ENCODE measurements around the gene EXOSC2. TPM values are rescaled to one million over a fixed set of nuclear protein-coding genes. Genes with fewer than 3 reads are reported as not detected.

The EXOSC2 gene
- total and polyA plus RNA-seq, 2 of the 13 experiments (the other 11 are each of a cell fraction or from before 2014, with no cell fraction given), result 27.5 to 63.8 TPM

- H4K20me1 ChIP-seq (ENCODE audit: insufficient read depth, low read length), result peaks cover 4% of the 10 kb centered on the region; the same call in 1 of the 2 replicates
- no peak overlapping the region for H3K27ac ChIP-seq (ENCODE audit: extremely low read length, insufficient read depth, low read length)
- peaks cover 26% of the 10 kb centered on the region for H3K4me1 ChIP-seq (ENCODE audit: insufficient read depth, low read length)
- no peak for FAIRE-seq
- BruUV-seq (replicated peaks), result no TSS peak
- CTCF ChIA-PET (ENCODE audit: low intra/inter-chr PET ratio, low total read pairs), result no interaction called here
- intact Hi-C loops (cut with micrococcal nuclease; ENCODE audit: unreplicated experiment), result no loop called here
- TF ChIP-seq ZSCAN31 (CRISPR knock-in tag; IDR thresholded peaks at IDR 0.05; ENCODE audit: low read depth), result no peak
- TF ChIP-seq MYNN (CRISPR knock-in tag; IDR thresholded peaks at IDR 0.05; ENCODE audit: low read depth), result no peak
- no peak for TF ChIP-seq ZBTB34 (CRISPR knock-in tag; IDR thresholded peaks at IDR 0.05)
- no peak for TF ChIP-seq ATF4 (CRISPR knock-in tag; IDR thresholded peaks at IDR 0.05)
- no peak for TF ChIP-seq CENPBD1 (CRISPR knock-in tag; IDR thresholded peaks at IDR 0.05; ENCODE audit: borderline replicate concordance, low read depth)
- TF ChIP-seq KDM3A (CRISPR knock-in tag; IDR thresholded peaks at IDR 0.05; ENCODE audit: low read depth), result no peak
- TF ChIP-seq ZBTB33 (CRISPR knock-in tag; IDR thresholded peaks at IDR 0.05), result no peak
- no peak for TF ChIP-seq ZNF550 (CRISPR knock-in tag; IDR thresholded peaks at IDR 0.05; ENCODE audit: borderline replicate concordance)
- H2AFZ ChIP-seq (ENCODE audit: low read length), result no peak overlapping the region
- in situ Hi-C loops (cut with HindIII; ENCODE audit: extremely low pct_ligation_motif_present, low pct_unique_long_range_greater_than_20kb), result no loop called here
- peaks cover 29 to 96% of the 10 kb centered on the region in 2 experiments for H3K27me3 ChIP-seq (ENCODE audit: control insufficient read depth in 1 of 2, insufficient read depth in 2 of 2, low read length in 2 of 2)
- no peaks in the 10 kb centered on the region for H3K9me3 ChIP-seq (ENCODE audit: low read length)
- no peak overlapping the region for H3K4me3 ChIP-seq (replicated peaks in 1 of 3; ENCODE audit: insufficient read depth in 1 of 3, low read depth in 2 of 3, low read length in 3 of 3)
- WGBS (ENCODE audit: low lambda C conversion rate), result 28% methylated on average over 14 of the region's 15 CpGs
- no peaks in the 10 kb centered on the region for H3K79me2 ChIP-seq (ENCODE audit: insufficient read depth, low read length)
- POLR2A ChIA-PET, result interaction anchor here (1.0 kb wide), 1 partner anchor 20 kb away, joined by 3 read pairs; no protein-coding TSS in a partner anchor
- H3K9ac ChIP-seq (ENCODE audit: insufficient read depth, low read depth, low read length), result no peak overlapping the region
- ATAC-seq, result peak; percentile 7; the same call in 2 of the 3 replicates
- no peaks in the 10 kb centered on the region for H3K36me3 ChIP-seq (replicated peaks in 1 of 2; ENCODE audit: control insufficient read depth in 1 of 2, insufficient read depth in 2 of 2, low read length in 2 of 2)
- DNase-seq (ENCODE audit: low spot score), result no peak
- H3K4me2 ChIP-seq (ENCODE audit: low read depth, low read length), result peak overlapping the region; percentile 36; the same call in 1 of the 2 replicates
Observed at GRCh38 chr9:130662970-130663257, 30.7 kb upstream of the EXOSC2 start.
